Calu3 (cell line): Measurements from ENCODE around the gene AAMP. TPM values are rescaled to one million over a fixed set of nuclear protein-coding genes. Genes with fewer than 3 reads are reported as not detected.
A peak's percentile ranks its signal among the peaks of the same experiment; 100 is the strongest.

Source experiments
- BruUV-seq: library from RNA; stranded (reverse); fragments of 400-500 nt; replicated peaks from 2 replicates; lab custom pipeline; 2021; lab: Mats Ljungman, UMichigan
- CTCF ChIA-PET: fragments of 300-600 bp; sonication (Branson Sonifier 250); formaldehyde crosslinking; loops from one replicate; lab custom pipeline; 2022; ENCODE audit warnings: antibody characterized with exemption; lab: Charles Lee
- DNase-seq: peaks from one replicate; pipeline ENCODE4 v3.0.0; 2022
- H3K27ac Mint-ChIP-seq: one replicate; pipeline ENCODE4 v1.8.0; 2022; ENCODE audit warnings: mixed read lengths; ENCODE audit not compliant: unreplicated experiment
- H3K27me3 Mint-ChIP-seq: one replicate; pipeline ENCODE4 v1.8.0; 2022; ENCODE audit warnings: mixed read lengths; ENCODE audit not compliant: unreplicated experiment
- H3K36me3 Mint-ChIP-seq: one replicate; pipeline ENCODE4 v1.8.0; 2022; ENCODE audit warnings: mild to moderate bottlenecking, moderate library complexity, mixed read lengths; ENCODE audit not compliant: insufficient read depth, unreplicated experiment
- H3K4me1 Mint-ChIP-seq: one replicate; pipeline ENCODE4 v1.8.0; 2022; ENCODE audit warnings: mild to moderate bottlenecking, low read depth, mixed read lengths; ENCODE audit not compliant: unreplicated experiment
- H3K4me3 Mint-ChIP-seq: one replicate; pipeline ENCODE4 v1.8.0; 2022; ENCODE audit warnings: mild to moderate bottlenecking, low read depth, moderate library complexity, mixed read lengths; ENCODE audit not compliant: unreplicated experiment
- H3K9me3 Mint-ChIP-seq: one replicate; pipeline ENCODE4 v1.8.0; 2022; ENCODE audit warnings: low read depth, mixed read lengths; ENCODE audit not compliant: unreplicated experiment
- CTCF ChIP-seq: fragments of 200-600 bp; IDR thresholded peaks from one replicate; pipeline ENCODE4 v1.8.0; 2022; ENCODE audit warnings: antibody characterized with exemption; ENCODE audit not compliant: unreplicated experiment
- intact Hi-C: fragments of 100-400 bp; cut with micrococcal nuclease; formaldehyde crosslinking; loops from one replicate; pipeline ENCODE4 v1.10.0; 2022; ENCODE audit not compliant: unreplicated experiment
- total RNA-seq: library from RNA; stranded (reverse); gene quantifications from 2 replicates; pipeline ENCODE4 v1.2.3, GENCODE V29; 2022

Gene AAMP
- total RNA-seq, 1 experiment from 2014 or later, result 102 TPM

DNA sequence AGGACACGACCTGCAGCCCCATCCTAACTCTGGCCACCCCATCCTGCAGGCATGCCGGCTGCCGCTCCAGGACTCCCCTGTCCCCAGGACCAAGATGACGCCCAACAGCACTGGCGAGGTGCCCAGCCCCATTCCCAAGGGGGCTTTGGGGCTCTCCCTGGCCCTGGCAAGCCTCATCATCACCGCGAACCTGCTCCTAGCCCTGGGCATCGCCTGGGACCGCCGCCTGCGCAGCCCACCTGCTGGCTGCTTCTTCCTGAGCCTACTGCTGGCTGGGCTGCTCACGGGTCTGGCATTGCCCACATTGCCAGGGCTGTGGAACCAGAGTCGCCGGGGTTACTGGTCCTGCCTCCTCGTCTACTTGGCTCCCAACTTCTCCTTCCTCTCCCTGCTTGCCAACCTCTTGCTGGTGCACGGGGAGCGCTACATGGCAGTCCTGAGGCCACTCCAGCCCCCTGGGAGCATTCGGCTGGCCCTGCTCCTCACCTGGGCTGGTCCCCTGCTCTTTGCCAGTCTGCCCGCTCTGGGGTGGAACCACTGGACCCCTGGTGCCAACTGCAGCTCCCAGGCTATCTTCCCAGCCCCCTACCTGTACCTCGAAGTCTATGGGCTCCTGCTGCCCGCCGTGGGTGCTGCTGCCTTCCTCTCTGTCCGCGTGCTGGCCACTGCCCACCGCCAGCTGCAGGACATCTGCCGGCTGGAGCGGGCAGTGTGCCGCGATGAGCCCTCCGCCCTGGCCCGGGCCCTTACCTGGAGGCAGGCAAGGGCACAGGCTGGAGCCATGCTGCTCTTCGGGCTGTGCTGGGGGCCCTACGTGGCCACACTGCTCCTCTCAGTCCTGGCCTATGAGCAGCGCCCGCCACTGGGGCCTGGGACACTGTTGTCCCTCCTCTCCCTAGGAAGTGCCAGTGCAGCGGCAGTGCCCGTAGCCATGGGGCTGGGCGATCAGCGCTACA, 7.0 kb downstream of the AAMP start:
- CTCF ChIA-PET, result interaction anchor here (0.6 kb wide), 1 partner anchor 300 kb away, joined by 3 read pairs; no protein-coding TSS in a partner anchor
- BruUV-seq, result no TSS peak
- DNase-seq, result no peak
- intact Hi-C loops, result loop anchor here (5.0 kb wide), 1 partner anchor 76 kb away; no protein-coding TSS in a partner anchor
- no peak overlapping the region for H3K27ac Mint-ChIP-seq
- no peak for TF ChIP-seq CTCF
- no peaks in the 10 kb centered on the region for H3K27me3 Mint-ChIP-seq
- H3K36me3 Mint-ChIP-seq, result peaks cover 58% of the 10 kb centered on the region
- H3K4me1 Mint-ChIP-seq, result peaks cover 19% of the 10 kb centered on the region
- H3K4me3 Mint-ChIP-seq, result no peak overlapping the region
- H3K9me3 Mint-ChIP-seq, result no peaks in the 10 kb centered on the region

- intact Hi-C loops, result loop anchor here (5.0 kb wide), 1 partner anchor 75 kb away; no protein-coding TSS in a partner anchor
- no peaks in the 10 kb centered on the region for H3K27me3 Mint-ChIP-seq
- CTCF ChIA-PET, result interaction anchor here (0.6 kb wide), 1 partner anchor 301 kb away, joined by 3 read pairs; no protein-coding TSS in a partner anchor
- H3K4me1 Mint-ChIP-seq, result peaks cover 19% of the 10 kb centered on the region
- DNase-seq, result no peak
- peaks cover 56% of the 10 kb centered on the region for H3K36me3 Mint-ChIP-seq
- no peak overlapping the region for H3K27ac Mint-ChIP-seq
- BruUV-seq, result no TSS peak
- no peaks in the 10 kb centered on the region for H3K9me3 Mint-ChIP-seq
- no peak overlapping the region for H3K4me3 Mint-ChIP-seq
- TF ChIP-seq CTCF, result no peak
Measured at GRCh38 chr2:218262237-218262600, 7.7 kb downstream of the AAMP start.

DNA sequence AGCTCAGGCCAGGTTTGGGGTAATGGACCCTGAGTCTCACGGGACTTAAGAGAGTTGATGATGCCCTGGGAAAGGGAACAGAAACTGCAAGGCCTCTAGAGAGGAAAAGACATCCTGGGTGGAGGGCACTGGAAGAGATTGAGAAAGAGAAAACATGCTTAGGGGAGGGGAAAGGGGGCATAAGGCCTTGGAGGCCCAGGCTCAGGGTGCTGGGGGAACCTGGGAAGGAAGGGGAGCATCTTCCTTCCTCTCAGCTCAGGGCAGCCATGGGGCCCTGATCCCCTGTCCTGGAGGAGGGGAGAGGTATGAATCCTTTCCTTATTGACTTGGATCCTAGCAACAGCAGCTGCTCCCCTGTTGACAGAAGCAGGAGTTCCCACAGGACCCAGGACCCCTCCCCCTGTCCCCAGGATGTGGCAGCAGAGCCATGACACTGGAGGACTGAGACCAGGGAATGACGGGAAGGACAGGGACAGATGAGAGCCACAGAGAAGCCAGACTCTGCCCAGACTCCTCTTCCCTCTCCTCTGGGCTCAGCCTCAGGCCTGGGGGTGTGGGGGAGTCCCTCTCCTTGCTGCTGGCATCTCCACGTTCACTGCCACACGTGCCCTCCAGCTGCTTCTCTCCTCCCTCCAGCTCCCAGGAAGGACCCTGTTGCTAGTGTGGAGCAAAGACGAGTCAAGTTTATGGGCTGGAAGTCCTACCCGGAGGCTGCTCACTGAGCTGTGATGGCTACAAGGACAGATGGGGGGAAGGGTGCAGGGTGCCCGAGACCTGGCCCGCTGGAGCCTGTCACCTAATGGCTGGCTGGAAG, 8.3 kb downstream of the AAMP start:
- no peak for TF ChIP-seq CTCF
- H3K9me3 Mint-ChIP-seq, result no peaks in the 10 kb centered on the region
- peak overlapping the region; percentile 44 for H3K27ac Mint-ChIP-seq
- H3K27me3 Mint-ChIP-seq, result no peaks in the 10 kb centered on the region
- intact Hi-C loops, result loop anchor here (5.0 kb wide), 1 partner anchor 74 kb away; no protein-coding TSS in a partner anchor
- H3K36me3 Mint-ChIP-seq, result peaks cover 55% of the 10 kb centered on the region
- no peak for DNase-seq
- peaks cover 19% of the 10 kb centered on the region for H3K4me1 Mint-ChIP-seq
- no peak overlapping the region for H3K4me3 Mint-ChIP-seq
- BruUV-seq, result no TSS peak
- CTCF ChIA-PET, result interaction anchor here (1.0 kb wide), 1 partner anchor 45 kb away, joined by 8 read pairs; the partner anchor contains the start of gene ARPC2
